ENCODE results near the gene CCP110.

Gene CCP110

DNA sequence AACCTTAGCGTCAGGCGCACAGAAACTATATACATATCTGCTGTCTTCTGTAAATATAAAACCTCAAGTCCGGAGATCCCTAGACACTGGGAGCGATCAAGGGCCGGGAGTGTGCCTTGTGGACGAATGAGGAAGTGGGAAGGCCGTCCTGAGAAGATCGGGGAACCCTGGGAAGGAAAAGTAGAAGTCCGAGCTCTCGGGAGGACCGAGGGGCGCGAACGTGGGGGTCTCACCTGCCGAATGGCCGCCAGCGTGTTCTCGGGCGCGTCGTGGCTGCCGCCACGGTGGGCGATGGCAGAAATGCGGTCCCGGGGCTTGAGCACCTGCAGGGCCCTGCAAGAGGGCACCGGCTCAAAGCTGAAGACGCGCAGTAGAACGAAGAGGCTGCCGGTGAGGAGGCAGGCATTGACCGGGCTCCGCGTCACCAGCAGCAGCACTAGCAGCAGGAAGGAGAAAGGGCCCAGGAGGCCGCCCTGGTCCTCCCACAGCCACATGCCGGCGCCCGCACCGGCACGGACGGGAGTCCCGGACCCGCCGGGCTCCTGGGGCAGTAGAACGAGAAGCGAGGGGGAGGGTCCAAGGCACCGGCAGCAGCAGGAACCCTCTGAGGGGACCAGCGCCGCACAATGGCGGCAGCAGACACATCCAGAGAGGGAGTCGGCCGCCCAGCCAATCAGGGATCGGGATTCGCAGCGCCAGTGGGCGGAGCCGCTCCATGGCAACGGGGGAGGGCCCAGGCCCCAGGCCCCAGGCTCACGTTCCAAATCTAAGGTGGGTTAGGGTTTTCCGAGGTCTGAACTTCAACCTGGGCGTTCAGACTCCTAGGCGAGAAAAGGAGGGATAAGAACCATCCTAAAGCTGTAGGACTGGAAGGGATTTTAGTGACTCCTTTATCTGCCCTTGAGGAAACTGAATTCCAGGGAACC lies 2.0 kb upstream of the CCP110 start, which contains the start of gene GDE1:
GDE1 (minus strand) TSS at position 628 of the 926 bp plus-strand sequence; CDS start at position 494, 134 bp downstream.
- TF ChIP-seq, protein P1, sequence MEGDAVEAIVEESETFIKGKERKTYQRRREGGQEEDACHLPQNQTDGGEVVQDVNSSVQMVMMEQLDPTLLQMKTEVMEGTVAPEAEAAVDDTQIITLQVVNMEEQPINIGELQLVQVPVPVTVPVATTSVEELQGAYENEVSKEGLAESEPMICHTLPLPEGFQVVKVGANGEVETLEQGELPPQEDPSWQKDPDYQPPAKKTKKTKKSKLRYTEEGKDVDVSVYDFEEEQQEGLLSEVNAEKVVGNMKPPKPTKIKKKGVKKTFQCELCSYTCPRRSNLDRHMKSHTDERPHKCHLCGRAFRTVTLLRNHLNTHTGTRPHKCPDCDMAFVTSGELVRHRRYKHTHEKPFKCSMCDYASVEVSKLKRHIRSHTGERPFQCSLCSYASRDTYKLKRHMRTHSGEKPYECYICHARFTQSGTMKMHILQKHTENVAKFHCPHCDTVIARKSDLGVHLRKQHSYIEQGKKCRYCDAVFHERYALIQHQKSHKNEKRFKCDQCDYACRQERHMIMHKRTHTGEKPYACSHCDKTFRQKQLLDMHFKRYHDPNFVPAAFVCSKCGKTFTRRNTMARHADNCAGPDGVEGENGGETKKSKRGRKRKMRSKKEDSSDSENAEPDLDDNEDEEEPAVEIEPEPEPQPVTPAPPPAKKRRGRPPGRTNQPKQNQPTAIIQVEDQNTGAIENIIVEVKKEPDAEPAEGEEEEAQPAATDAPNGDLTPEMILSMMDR (IDR thresholded peaks at IDR 0.05; ENCODE audit: low read depth, low read length), result peak; percentile 52
- peak; percentile 62 for DNase-seq (ENCODE audit: extremely low read depth, low read depth)

- TF ChIP-seq, protein P1 (IDR thresholded peaks at IDR 0.05; ENCODE audit: low read depth, low read length), result no peak
- no peak for DNase-seq (ENCODE audit: extremely low read depth, low read depth)
Measured at GRCh38 chr16:19522397-19522732, 1.4 kb upstream of the CCP110 start.

GRCh38 chr16:19522760-19523159 lies 982 bp upstream of the CCP110 start:
- TF ChIP-seq, protein P1 (IDR thresholded peaks at IDR 0.05; ENCODE audit: low read depth, low read length), result no peak
- no peak for DNase-seq (ENCODE audit: extremely low read depth, low read depth)

DNA sequence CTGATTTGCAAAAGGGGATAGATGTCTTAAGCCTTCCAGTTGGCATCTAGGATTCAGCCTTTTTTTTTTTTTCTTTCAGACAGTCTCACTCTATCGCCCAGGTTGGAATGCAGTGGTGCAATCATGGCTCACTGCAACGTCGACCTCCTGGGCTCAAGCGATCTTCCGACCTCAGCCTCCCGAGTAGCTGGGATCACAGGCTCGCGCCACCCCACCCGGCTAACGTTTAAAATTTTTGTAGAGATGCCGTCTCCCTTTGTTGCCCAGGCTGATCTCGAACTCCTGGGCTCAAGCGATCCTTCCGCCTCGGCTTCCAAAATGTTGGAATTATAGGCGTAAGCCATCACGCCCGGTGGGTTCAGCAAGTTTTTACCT lies 571 bp upstream of the CCP110 start:
- TF ChIP-seq, protein P1 (IDR thresholded peaks at IDR 0.05; ENCODE audit: low read depth, low read length), result no peak

GRCh38 chr16:19524356-19524615 lies 544 bp downstream of the CCP110 start:
- TF ChIP-seq, protein P1 (IDR thresholded peaks at IDR 0.05; ENCODE audit: low read depth, low read length), result no peak
- DNase-seq (ENCODE audit: extremely low read depth, low read depth), result no peak

More for the DNA sequence above, 571 bp upstream of the CCP110 start:
- DNase-seq (ENCODE audit: extremely low read depth, low read depth), result no peak

DNA sequence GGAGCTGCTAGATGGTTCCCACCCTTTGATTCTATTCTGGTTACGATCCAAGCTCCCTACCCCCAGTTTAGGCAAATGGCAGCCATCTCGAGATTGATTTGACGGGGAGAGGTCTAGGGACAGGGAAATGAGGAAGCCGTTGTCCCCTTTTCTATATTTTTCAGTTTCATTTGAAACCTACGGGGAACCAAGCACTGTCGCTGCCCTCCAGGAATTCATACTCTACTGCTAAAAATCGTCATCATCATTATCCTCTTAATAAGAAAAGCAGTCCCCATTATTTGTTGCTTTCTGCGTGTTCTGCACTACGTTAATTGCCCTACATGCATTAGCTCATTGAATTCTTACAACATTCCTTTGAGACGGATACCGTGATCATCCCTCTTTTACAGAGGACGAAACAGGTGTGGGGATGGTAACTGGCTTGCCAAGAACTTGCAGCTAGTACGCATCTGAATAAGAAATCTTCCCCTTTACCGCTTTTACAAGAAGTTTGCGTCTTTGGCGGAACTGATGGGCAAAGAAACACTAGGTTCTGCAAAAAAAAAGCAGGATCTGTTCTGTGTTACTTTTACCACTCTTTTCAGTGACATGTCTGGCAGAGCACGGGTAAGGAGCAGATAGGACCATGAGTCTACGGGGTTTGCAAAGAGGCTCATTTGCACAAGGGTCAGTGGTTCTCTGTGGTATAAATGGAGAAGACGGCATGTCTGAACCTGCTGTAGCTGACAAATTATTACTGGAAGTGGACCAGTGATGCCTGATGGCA lies 1.1 kb downstream of the CCP110 start:
- TF ChIP-seq, protein P1 (IDR thresholded peaks at IDR 0.05; ENCODE audit: low read depth, low read length), result no peak
- DNase-seq (ENCODE audit: extremely low read depth, low read depth), result no peak

- TF ChIP-seq, protein P1 (IDR thresholded peaks at IDR 0.05; ENCODE audit: low read depth, low read length), result no peak
Measured at GRCh38 chr16:19525385-19525723, 1.6 kb downstream of the CCP110 start.

More at GRCh38 chr16:19525385-19525723, 1.6 kb downstream of the CCP110 start:
- no peak for DNase-seq (ENCODE audit: extremely low read depth, low read depth)

All from AG09319 (cell line).